Measurements from ENCODE around the gene ARHGAP25.

GRCh38 chr2:68838641-68839040 is 104.0 kb downstream of the ARHGAP25 start:
- no peak for TF ChIP-seq CTCF (IDR thresholded peaks at IDR 0.05 in 2 of 3, conservative IDR thresholded peaks at IDR 0.05 in 1 of 3; ENCODE audit: control insufficient read depth in 2 of 3, extremely low read depth in 1 of 3, insufficient read depth in 1 of 3, low read depth in 3 of 3, low read length in 3 of 3)
- TF ChIP-seq EZH2 (IDR thresholded peaks at IDR 0.05; ENCODE audit: borderline replicate concordance, control insufficient read depth, low read depth, low read length), result no peak
- TF ChIP-seq KAT2A (conservative IDR thresholded peaks at IDR 0.05; ENCODE audit: control insufficient read depth, low read depth, low read length), result no peak
- no peak for TF ChIP-seq FOXK2 (IDR thresholded peaks at IDR 0.05)
- TF ChIP-seq ATF3 (IDR thresholded peaks at IDR 0.05; ENCODE audit: borderline replicate concordance, extremely low read depth, low read depth, low read length), result no peak
- TF ChIP-seq POLR2AphosphoS5 (IDR thresholded peaks at IDR 0.05; ENCODE audit: low read length), result no peak
- no peak for TF ChIP-seq HDAC2 (IDR thresholded peaks at IDR 0.05)
- no peak for TF ChIP-seq E2F4 (IDR thresholded peaks at IDR 0.05; ENCODE audit: low read depth, low read length)
- TF ChIP-seq JUND (IDR thresholded peaks at IDR 0.05; ENCODE audit: low read depth, low read length), result no peak

All from GM12878 (cell line).